Gastroesophageal sphincter (tissue), 3 donors: ENCODE data around the gene COQ3.

Source experiments
- CTCF ChIP-seq, 4 experiments: fragments of 200-600 bp in 2 of 4; fragments of 450-650 bp in 2 of 4; sonication (generic) in 1 of 4; IDR thresholded peaks; one replicate each; pipeline ENCODE4 v1.5.1; 2017 to 2019; ENCODE audit warnings: antibody characterized with exemption in 4 of 4, mild to moderate bottlenecking in 2 of 4, moderate library complexity in 2 of 4
- EP300 ChIP-seq: sonication (generic); formaldehyde crosslinking; IDR thresholded peaks from one replicate; pipeline ENCODE4 v1.6.1; 2017; ENCODE audit warnings: antibody characterized with exemption, mild to moderate bottlenecking
- POLR2A ChIP-seq, 2 donors: fragments of 450-650 bp; IDR thresholded peaks; one replicate each; pipeline ENCODE4 v1.6.1; 2017; ENCODE audit warnings: antibody characterized with exemption in 2 of 2, mild to moderate bottlenecking in 2 of 2, moderate library complexity in 1 of 2
- POLR2AphosphoS5 ChIP-seq: sonication (generic); formaldehyde crosslinking; IDR thresholded peaks from one replicate; pipeline ENCODE4 v1.6.1; 2017; ENCODE audit warnings: antibody characterized with exemption

GRCh38 chr6:99353126-99353525 lies 40.9 kb downstream of the COQ3 start:
- TF ChIP-seq CTCF (IDR thresholded peaks at IDR 0.05) (no peak), POLR2A (IDR thresholded peaks at IDR 0.05) (no peak), POLR2AphosphoS5 (no peak), EP300 (no peak)
